ENCODE results near the gene KLHL29. TPM values are rescaled to one million over a fixed set of nuclear protein-coding genes. Genes with fewer than 3 reads are reported as not detected.

Gene KLHL29
- total and polyA plus RNA-seq, 2 donors (not counting 1 experiment from before 2014, with no cell fraction given): 1.3 to 3.4 TPM

GRCh38 chr2:23380562-23381065 lies 4.4 kb upstream of the KLHL29 start:
- TF ChIP-seq, protein P1, sequence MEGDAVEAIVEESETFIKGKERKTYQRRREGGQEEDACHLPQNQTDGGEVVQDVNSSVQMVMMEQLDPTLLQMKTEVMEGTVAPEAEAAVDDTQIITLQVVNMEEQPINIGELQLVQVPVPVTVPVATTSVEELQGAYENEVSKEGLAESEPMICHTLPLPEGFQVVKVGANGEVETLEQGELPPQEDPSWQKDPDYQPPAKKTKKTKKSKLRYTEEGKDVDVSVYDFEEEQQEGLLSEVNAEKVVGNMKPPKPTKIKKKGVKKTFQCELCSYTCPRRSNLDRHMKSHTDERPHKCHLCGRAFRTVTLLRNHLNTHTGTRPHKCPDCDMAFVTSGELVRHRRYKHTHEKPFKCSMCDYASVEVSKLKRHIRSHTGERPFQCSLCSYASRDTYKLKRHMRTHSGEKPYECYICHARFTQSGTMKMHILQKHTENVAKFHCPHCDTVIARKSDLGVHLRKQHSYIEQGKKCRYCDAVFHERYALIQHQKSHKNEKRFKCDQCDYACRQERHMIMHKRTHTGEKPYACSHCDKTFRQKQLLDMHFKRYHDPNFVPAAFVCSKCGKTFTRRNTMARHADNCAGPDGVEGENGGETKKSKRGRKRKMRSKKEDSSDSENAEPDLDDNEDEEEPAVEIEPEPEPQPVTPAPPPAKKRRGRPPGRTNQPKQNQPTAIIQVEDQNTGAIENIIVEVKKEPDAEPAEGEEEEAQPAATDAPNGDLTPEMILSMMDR (IDR thresholded peaks at IDR 0.05): no peak
- no peak for TF ChIP-seq EZH2 (IDR thresholded peaks at IDR 0.05; ENCODE audit: borderline replicate concordance, insufficient read depth, low read depth, low read length, poor library complexity, severe bottlenecking)
- ChIA-PET POLR2A (no interaction called here), CTCF (no interaction called here)
- Histone ChIP-seq H3K36me3 (replicated peaks in 1 of 2; ENCODE audit: control extremely low read depth in 1 of 2, control insufficient read depth in 1 of 2, extremely low read depth in 1 of 2, insufficient read depth in 2 of 2, low read length in 1 of 2) (no peaks in the 10 kb centered on the region), H3K27me3 (replicated peaks in 1 of 4; ENCODE audit: control extremely low read depth in 1 of 4, control insufficient read depth in 3 of 4, insufficient read depth in 4 of 4, low read length in 3 of 4) (peaks cover 0 to 10% (median 0%) of the 10 kb centered on the region in 4 experiments), H3K9me3 (ENCODE audit: control extremely low read depth in 1 of 3, control insufficient read depth in 2 of 3, insufficient read depth in 1 of 3, low read length in 2 of 3) (peaks cover 0 to 1% (median 0%) of the 10 kb centered on the region in 3 donors), H3K4me1 (ENCODE audit: control insufficient read depth in 2 of 2, insufficient read depth in 2 of 2, low read length in 2 of 2) (peaks cover 17 to 35% of the 10 kb centered on the region in 2 donors), H3K27ac (ENCODE audit: low read length in 2 of 2) (peak overlapping the region in 1 of 2 donors; percentile 13), H3K9ac (ENCODE audit: low read length) (peak overlapping the region; percentile 38), H3K4me3 (ENCODE audit: control extremely low read depth in 1 of 5, extremely low read depth in 1 of 5, insufficient read depth in 1 of 5, low read depth in 2 of 5, low read length in 4 of 5) (peak overlapping the region in 3 of 5 experiments; percentile 9 to 56 (median 28)), H2AFZ (ENCODE audit: insufficient read depth, low read depth, low read length, poor library complexity, severe bottlenecking) (peak overlapping the region; percentile 64), H4K20me1 (ENCODE audit: control insufficient read depth, insufficient read depth, low read length, poor library complexity, severe bottlenecking) (no peaks in the 10 kb centered on the region), H3K4me2 (replicated peaks; ENCODE audit: low read depth, low read length, poor library complexity, severe bottlenecking) (peak overlapping the region; percentile 64), H3K79me2 (ENCODE audit: control insufficient read depth, insufficient read depth, low read length) (no peaks in the 10 kb centered on the region)
- intact Hi-C loops (cut with micrococcal nuclease): loop anchor here (2.0 to 10.0 kb wide), 2 partner anchors 24 to 694 kb away; partner anchors contain the start of gene SF3B6
- ATAC-seq (ENCODE audit: low read depth): peak; percentile 21
- Mint-ChIP-seq H3K4me3 (peak overlapping the region; percentile 84), H3K27me3 (peaks cover 10% of the 10 kb centered on the region), H3K27ac (peak overlapping the region; percentile 93), H3K9me3 (ENCODE audit: insufficient read depth) (no peaks in the 10 kb centered on the region), H3K4me1 (peaks cover 27% of the 10 kb centered on the region)
- peak; percentile 65 for DNase-seq
- 29% methylated on average over 1 of the region's 4 CpGs for WGBS (ENCODE audit: insufficient coverage)

- Histone ChIP-seq H3K36me3 (replicated peaks in 1 of 2; ENCODE audit: control extremely low read depth in 1 of 2, control insufficient read depth in 1 of 2, extremely low read depth in 1 of 2, insufficient read depth in 2 of 2, low read length in 1 of 2) (no peaks in the 10 kb centered on the region), H3K4me1 (ENCODE audit: control insufficient read depth in 2 of 2, insufficient read depth in 2 of 2, low read length in 2 of 2) (peaks cover 19 to 35% of the 10 kb centered on the region in 2 donors), H3K27ac (ENCODE audit: low read length in 2 of 2) (peak overlapping the region in 1 of 2 donors; percentile 13), H3K79me2 (ENCODE audit: control insufficient read depth, insufficient read depth, low read length) (no peaks in the 10 kb centered on the region), H3K9me3 (ENCODE audit: control extremely low read depth in 1 of 3, control insufficient read depth in 2 of 3, insufficient read depth in 1 of 3, low read length in 2 of 3) (peaks cover 0 to 1% (median 0%) of the 10 kb centered on the region in 3 donors), H3K4me3 (ENCODE audit: control extremely low read depth in 1 of 5, extremely low read depth in 1 of 5, insufficient read depth in 1 of 5, low read depth in 2 of 5, low read length in 4 of 5) (peak overlapping the region in 2 of 5 experiments; percentile 28 to 56), H3K9ac (ENCODE audit: low read length) (peak overlapping the region; percentile 38), H4K20me1 (ENCODE audit: control insufficient read depth, insufficient read depth, low read length, poor library complexity, severe bottlenecking) (no peaks in the 10 kb centered on the region), H3K4me2 (replicated peaks; ENCODE audit: low read depth, low read length, poor library complexity, severe bottlenecking) (peak overlapping the region; percentile 64), H3K27me3 (replicated peaks in 1 of 4; ENCODE audit: control extremely low read depth in 1 of 4, control insufficient read depth in 3 of 4, insufficient read depth in 4 of 4, low read length in 3 of 4) (peaks cover 0 to 14% (median under 1%) of the 10 kb centered on the region in 4 experiments), H2AFZ (ENCODE audit: insufficient read depth, low read depth, low read length, poor library complexity, severe bottlenecking) (peak overlapping the region; percentile 64)
- DNase-seq: peak; percentile 26
- Mint-ChIP-seq H3K9me3 (ENCODE audit: insufficient read depth) (no peaks in the 10 kb centered on the region), H3K4me3 (peak overlapping the region; percentile 84), H3K27ac (peak overlapping the region; percentile 93), H3K27me3 (peaks cover 7% of the 10 kb centered on the region), H3K4me1 (peaks cover 27% of the 10 kb centered on the region)
- no peak for TF ChIP-seq EZH2 (IDR thresholded peaks at IDR 0.05; ENCODE audit: borderline replicate concordance, insufficient read depth, low read depth, low read length, poor library complexity, severe bottlenecking)
- TF ChIP-seq, protein P1 (IDR thresholded peaks at IDR 0.05): no peak
- WGBS (ENCODE audit: insufficient coverage): 73% methylated on average over 4 of the region's 6 CpGs
- no peak for ATAC-seq (ENCODE audit: low read depth)
- ChIA-PET POLR2A (no interaction called here), CTCF (no interaction called here)
- intact Hi-C loops (cut with micrococcal nuclease): loop anchor here (2.0 to 10.0 kb wide), 2 partner anchors 24 to 694 kb away; partner anchors contain the start of gene SF3B6
Measured at GRCh38 chr2:23381084-23381483, 3.9 kb upstream of the KLHL29 start.

Measured in B cell (primary cell).